Esophagus squamous epithelium (tissue), 5 donors: Measurements from ENCODE around the gene TRIM46. TPM values are rescaled to one million over a fixed set of nuclear protein-coding genes. Genes with fewer than 3 reads are reported as not detected.

Experiments
- DNase-seq: peaks from one replicate; lab custom pipeline; 2025; lab: John Stamatoyannopoulos, UW
- H3K27ac ChIP-seq, 4 donors: fragments of 200-600 bp; sonication (generic); one replicate each; pipeline ENCODE4 v1.5.1; 2016 to 2019; ENCODE audit warnings: mild to moderate bottlenecking in 1 of 4
- H3K27me3 ChIP-seq, 4 donors: fragments of 200-600 bp; sonication (generic); 1 replicate in 3 of 4; 2 replicates in 1 of 4; pipeline versions ENCODE4 v1.5.1 to v1.6.0; 2017 to 2021; ENCODE audit warnings: antibody characterized with exemption in 1 of 4
- H3K36me3 ChIP-seq, 3 donors: fragments of 200-600 bp; sonication (generic); one replicate each; pipeline ENCODE4 v1.5.1; 2016 to 2019
- H3K4me1 ChIP-seq, 3 donors: fragments of 200-600 bp; sonication (generic); one replicate each; pipeline ENCODE4 v1.5.1; 2017 to 2019
- H3K4me3 ChIP-seq, 4 donors: fragments of 200-600 bp; sonication (generic); 1 replicate in 3 of 4; 2 replicates in 1 of 4; pipeline ENCODE4 v1.5.1; 2016 to 2019; ENCODE audit warnings: mild to moderate bottlenecking in 2 of 4, moderate library complexity in 1 of 4
- H3K9me3 ChIP-seq, 3 donors: fragments of 200-600 bp; sonication (generic); one replicate each; pipeline ENCODE4 v1.5.1; 2016 to 2019
- CTCF ChIP-seq, 6 experiments: fragments of 450-650 bp in 4 of 6; fragments of 200-600 bp in 2 of 6; sonication (generic) in 2 of 6; IDR thresholded peaks; one replicate each; pipeline ENCODE4 v1.5.1; 2016 to 2019; ENCODE audit warnings: antibody characterized with exemption in 6 of 6, mild to moderate bottlenecking in 4 of 6, moderate library complexity in 4 of 6
- POLR2A ChIP-seq, 4 donors: fragments of 450-650 bp; IDR thresholded peaks; one replicate each; pipeline ENCODE4 v1.6.1; 2017; ENCODE audit warnings: antibody characterized with exemption in 4 of 4, mild to moderate bottlenecking in 4 of 4, moderate library complexity in 3 of 4
- WGBS, 2 donors: methylation state at CpG; one replicate each; pipeline ENCODE4 v1.1.5; 2018; 5-methylcytosine and 5-hydroxymethylcytosine counted together
- intact Hi-C: fragments of 100-400 bp; cut with DNase I; formaldehyde crosslinking; loops from one replicate; pipeline ENCODE4 v1.15.0; 2022
- total RNA-seq, 4 donors: library from RNA; depleted of rRNA; stranded (reverse); fragments of >200 nt; gene quantifications; one replicate each; pipeline ENCODE4 v1.1.0, GENCODE V29; 2016
- donor health status: DM: yes; HTN: yes; CAD: no.

Gene TRIM46
- total RNA-seq, 4 donors from 2014 or later, result 0.30 to 0.53 (median 0.38) TPM; not detected in 1

GRCh38 chr1:155206891-155207805 lies 33.5 kb downstream of the TRIM46 start:
- intact Hi-C loops, result loop anchor here (5.0 kb wide), 1 partner anchor 35 kb away; a partner anchor contains a TSS
- TF ChIP-seq POLR2A (IDR thresholded peaks at IDR 0.05) (no peak), CTCF (IDR thresholded peaks at IDR 0.05) (peak; percentile 76 to 92 (median 86))
- DNase-seq, result peak; percentile 46
- Histone ChIP-seq H3K4me1 (peaks cover 21 to 47% (median 26%) of the 10 kb centered on the region in 3 donors), H3K36me3 (peaks cover 0 to 20% (median 0%) of the 10 kb centered on the region in 3 donors), H3K9me3 (no peaks in the 10 kb centered on the region), H3K27me3 (no peaks in the 10 kb centered on the region), H3K27ac (peak overlapping the region; percentile 97 to 99 (median 98)), H3K4me3 (peak overlapping the region in 3 of 4 donors; percentile 79 to 87 (median 84))
- WGBS, 2 donors, result 5 to 15% methylated on average over 8 to 9 of the region's 13 CpGs

GRCh38 chr1:155207806-155208540 lies 34.3 kb downstream of the TRIM46 start, which contains the start of gene THBS3:
TSS of gene THBS3 (minus strand) at chr1:155207897. CDS start at chr1:155207876, 21 bp downstream.
- WGBS, 2 donors, result 6 to 7% methylated on average over 13 to 16 of the region's 17 CpGs
- H3K27me3 ChIP-seq, result no peaks in the 10 kb centered on the region
- intact Hi-C loops, result loop anchor here (5.0 kb wide), 1 partner anchor 34 kb away; a partner anchor contains a TSS

GRCh38 chr1:155208541-155209311 lies 35.1 kb downstream of the TRIM46 start, which contains the start of gene MTX1:
TSS of gene MTX1 (plus strand) at chr1:155208695. CDS start at chr1:155208805, 110 bp downstream.
- Histone ChIP-seq H3K4me3 (peak within 1 kb of the TSS; percentile 79 to 100 (median 86)), H3K27me3 (no peaks in the 10 kb centered on the region), H3K27ac (peak within 1 kb of the TSS; percentile 97 to 99 (median 98)), H3K36me3 (peaks cover 0 to 26% (median 0%) of the 10 kb centered on the region in 3 donors), H3K4me1 (peaks cover 21 to 47% (median 26%) of the 10 kb centered on the region in 3 donors), H3K9me3 (no peaks in the 10 kb centered on the region)
- TF ChIP-seq POLR2A (IDR thresholded peaks at IDR 0.05), result peak in 2 of 4 donors; percentile 24 to 30
- TF ChIP-seq CTCF (IDR thresholded peaks at IDR 0.05), result no peak
- intact Hi-C loops, result loop anchor here (5.0 kb wide), 1 partner anchor 34 kb away; a partner anchor contains a TSS
- WGBS, 2 donors, result 0% methylated on average over 7 to 10 of the region's 64 CpGs
- peak; percentile 55 for DNase-seq

More at GRCh38 chr1:155207806-155208540, 34.3 kb downstream of the TRIM46 start, which contains the start of gene THBS3:
- Histone ChIP-seq H3K4me1 (peaks cover 21 to 47% (median 26%) of the 10 kb centered on the region in 3 donors), H3K9me3 (no peaks in the 10 kb centered on the region), H3K27ac (peak within 1 kb of the TSS; percentile 97 to 99 (median 98)), H3K4me3 (peak within 1 kb of the TSS; percentile 79 to 100 (median 86)), H3K36me3 (peaks cover 0 to 26% (median 0%) of the 10 kb centered on the region in 3 donors)
- no peak for DNase-seq
- no peak for TF ChIP-seq CTCF (IDR thresholded peaks at IDR 0.05)
- no peak for TF ChIP-seq POLR2A (IDR thresholded peaks at IDR 0.05)

- intact Hi-C loops, result loop anchor here (5.0 kb wide), 1 partner anchor 33 kb away; a partner anchor contains a TSS
- Histone ChIP-seq H3K27me3 (no peaks in the 10 kb centered on the region), H3K36me3 (peaks cover 0 to 26% (median 0%) of the 10 kb centered on the region in 3 donors), H3K9me3 (no peaks in the 10 kb centered on the region), H3K4me1 (peaks cover 21 to 47% (median 26%) of the 10 kb centered on the region in 3 donors), H3K27ac (peak overlapping the region; percentile 97 to 99 (median 98)), H3K4me3 (peak overlapping the region; percentile 79 to 100 (median 86))
- TF ChIP-seq CTCF (IDR thresholded peaks at IDR 0.05) (no peak), POLR2A (IDR thresholded peaks at IDR 0.05) (no peak)
- DNase-seq, result no peak
- WGBS, 2 donors, result 3 to 10% methylated on average over 6 to 10 of the region's 13 CpGs
These were observed 35.7 kb downstream of the TRIM46 start for GRCh38 chr1:155209312-155209721.
